Measurements from ENCODE around the gene PEX3. TPM values are rescaled to one million over a fixed set of nuclear protein-coding genes. Genes with fewer than 3 reads are reported as not detected.
"Not testable (repeated sequence)": the region's sequence is repeated elsewhere in the genome, so short reads cannot be mapped to it uniquely, and the experiment has no call there.

The PEX3 gene
- total RNA-seq, 4 donors from 2014 or later = 4.1 to 16.6 (median 12.7) TPM

- peaks cover 0 to 64% (median 0%) of the 10 kb centered on the region in 3 donors for H3K36me3 ChIP-seq
- H3K9me3 ChIP-seq = no peaks in the 10 kb centered on the region
- no peak overlapping the region for H3K4me3 ChIP-seq
- TF ChIP-seq, protein P1, sequence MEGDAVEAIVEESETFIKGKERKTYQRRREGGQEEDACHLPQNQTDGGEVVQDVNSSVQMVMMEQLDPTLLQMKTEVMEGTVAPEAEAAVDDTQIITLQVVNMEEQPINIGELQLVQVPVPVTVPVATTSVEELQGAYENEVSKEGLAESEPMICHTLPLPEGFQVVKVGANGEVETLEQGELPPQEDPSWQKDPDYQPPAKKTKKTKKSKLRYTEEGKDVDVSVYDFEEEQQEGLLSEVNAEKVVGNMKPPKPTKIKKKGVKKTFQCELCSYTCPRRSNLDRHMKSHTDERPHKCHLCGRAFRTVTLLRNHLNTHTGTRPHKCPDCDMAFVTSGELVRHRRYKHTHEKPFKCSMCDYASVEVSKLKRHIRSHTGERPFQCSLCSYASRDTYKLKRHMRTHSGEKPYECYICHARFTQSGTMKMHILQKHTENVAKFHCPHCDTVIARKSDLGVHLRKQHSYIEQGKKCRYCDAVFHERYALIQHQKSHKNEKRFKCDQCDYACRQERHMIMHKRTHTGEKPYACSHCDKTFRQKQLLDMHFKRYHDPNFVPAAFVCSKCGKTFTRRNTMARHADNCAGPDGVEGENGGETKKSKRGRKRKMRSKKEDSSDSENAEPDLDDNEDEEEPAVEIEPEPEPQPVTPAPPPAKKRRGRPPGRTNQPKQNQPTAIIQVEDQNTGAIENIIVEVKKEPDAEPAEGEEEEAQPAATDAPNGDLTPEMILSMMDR (IDR thresholded peaks at IDR 0.05) = no peak
- no peak for TF ChIP-seq POLR2A (IDR thresholded peaks at IDR 0.05)
- H3K27me3 ChIP-seq = no peaks in the 10 kb centered on the region
- H3K4me1 ChIP-seq = peaks cover 0 to 26% (median 0%) of the 10 kb centered on the region in 4 donors
- H3K27ac ChIP-seq = no peak overlapping the region
- DNase-seq = no peak
Observed at GRCh38 chr6:143505537-143505936, 54.9 kb downstream of the PEX3 start.

- no peaks in the 10 kb centered on the region for H3K27me3 ChIP-seq
- H3K36me3 ChIP-seq = peaks cover 0 to 57% (median 0%) of the 10 kb centered on the region in 3 donors
- no peak for DNase-seq
- peaks cover 0 to 26% (median 0%) of the 10 kb centered on the region in 4 donors for H3K4me1 ChIP-seq
- TF ChIP-seq POLR2A (IDR thresholded peaks at IDR 0.05) = no peak
- TF ChIP-seq, protein P1 (IDR thresholded peaks at IDR 0.05) = no peak
- no peaks in the 10 kb centered on the region for H3K9me3 ChIP-seq
- H3K27ac ChIP-seq = no peak overlapping the region
- H3K4me3 ChIP-seq = no peak overlapping the region
Observed at GRCh38 chr6:143506199-143506598, 55.6 kb downstream of the PEX3 start.

DNA sequence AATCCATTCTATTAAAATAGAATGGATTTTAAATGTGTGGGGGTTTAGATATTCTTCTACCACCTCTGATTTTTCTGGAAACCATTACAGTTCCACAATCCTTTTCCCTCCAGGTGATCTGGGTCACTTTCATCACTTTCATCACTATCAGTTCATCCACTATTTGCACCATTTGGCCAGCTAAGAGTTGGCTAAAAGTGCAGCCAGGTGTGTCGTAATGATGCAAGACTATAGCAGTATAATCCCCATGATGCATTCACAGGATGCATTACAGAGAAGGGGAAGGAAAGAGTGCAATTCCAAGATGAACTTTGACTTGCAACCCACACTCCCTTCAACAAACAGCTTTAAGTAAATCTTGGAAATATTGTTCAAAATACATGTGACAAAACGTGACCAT lies 56.0 kb downstream of the PEX3 start:
- Histone ChIP-seq H3K36me3 (peaks cover 0 to 53% (median 0%) of the 10 kb centered on the region in 3 donors), H3K27ac (no peak overlapping the region), H3K9me3 (no peaks in the 10 kb centered on the region), H3K4me1 (peaks cover 0 to 27% (median 0%) of the 10 kb centered on the region in 4 donors), H3K4me3 (no peak overlapping the region), H3K27me3 (no peaks in the 10 kb centered on the region)
- no peak for TF ChIP-seq POLR2A (IDR thresholded peaks at IDR 0.05)
- TF ChIP-seq, protein P1 (IDR thresholded peaks at IDR 0.05) = no peak
- no peak for DNase-seq

GRCh38 chr6:143507358-143508145 lies 56.9 kb downstream of the PEX3 start:
- no peak overlapping the region for H3K27ac ChIP-seq

GRCh38 chr6:143510326-143510725 lies 59.7 kb downstream of the PEX3 start:
- H3K27me3 ChIP-seq, DNase-seq, H3K9me3 ChIP-seq, H3K27ac ChIP-seq: not testable (repeated sequence)
- Histone ChIP-seq H3K4me1 (peaks cover 0 to 32% (median 1%) of the 10 kb centered on the region in 4 donors), H3K36me3 (peaks cover 0 to 24% (median 0%) of the 10 kb centered on the region in 3 donors), H3K4me3 (peak overlapping the region in 2 of 4 donors; percentile 74 to 75)

More at GRCh38 chr6:143507358-143508145, 56.9 kb downstream of the PEX3 start:
- no peak overlapping the region for H3K4me3 ChIP-seq
- TF ChIP-seq, protein P1 (IDR thresholded peaks at IDR 0.05) = no peak
- no peak for TF ChIP-seq POLR2A (IDR thresholded peaks at IDR 0.05)
- peaks cover 0 to 43% (median 0%) of the 10 kb centered on the region in 3 donors for H3K36me3 ChIP-seq
- DNase-seq = no peak
- peaks cover 0 to 32% (median 1%) of the 10 kb centered on the region in 4 donors for H3K4me1 ChIP-seq
- no peaks in the 10 kb centered on the region for H3K9me3 ChIP-seq
- H3K27me3 ChIP-seq = no peaks in the 10 kb centered on the region
